ENCODE measurements around the gene WAC.
"Not testable (repeated sequence)": the region's sequence is repeated elsewhere in the genome, so short reads cannot be mapped to it uniquely, and the experiment has no call there.

WAC gene

DNA sequence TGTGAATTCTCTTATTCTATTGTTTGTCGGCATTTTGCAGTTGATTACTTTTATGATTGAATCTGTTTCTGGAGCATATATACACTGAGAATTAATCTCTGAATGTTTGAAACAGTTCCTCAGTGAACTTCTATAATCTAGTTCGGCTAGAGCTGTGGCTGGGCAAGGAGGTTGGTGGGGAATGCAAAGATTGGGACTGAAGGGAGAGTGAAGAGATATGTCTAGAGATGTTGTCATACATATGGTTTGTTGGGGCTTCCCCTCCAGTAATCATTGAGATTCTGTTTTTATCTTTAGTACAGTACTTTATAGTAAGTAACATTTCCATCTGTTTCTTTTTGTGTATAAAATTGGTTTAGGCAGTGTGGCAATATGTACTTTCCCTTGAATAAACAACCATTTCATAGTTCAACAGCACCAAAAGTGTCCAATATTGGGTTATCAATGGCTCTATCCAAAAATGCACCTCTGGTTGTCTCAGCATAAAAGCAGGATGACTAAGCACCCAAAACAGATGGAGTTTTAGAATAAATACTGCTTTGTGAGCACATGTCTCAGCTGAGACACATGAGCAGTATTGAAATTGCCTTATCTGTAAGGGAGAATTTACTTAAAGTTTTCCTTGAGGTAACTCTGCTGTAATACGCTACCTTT is 36.7 kb downstream of the WAC start:
- DNase-seq, result no peak

DNA sequence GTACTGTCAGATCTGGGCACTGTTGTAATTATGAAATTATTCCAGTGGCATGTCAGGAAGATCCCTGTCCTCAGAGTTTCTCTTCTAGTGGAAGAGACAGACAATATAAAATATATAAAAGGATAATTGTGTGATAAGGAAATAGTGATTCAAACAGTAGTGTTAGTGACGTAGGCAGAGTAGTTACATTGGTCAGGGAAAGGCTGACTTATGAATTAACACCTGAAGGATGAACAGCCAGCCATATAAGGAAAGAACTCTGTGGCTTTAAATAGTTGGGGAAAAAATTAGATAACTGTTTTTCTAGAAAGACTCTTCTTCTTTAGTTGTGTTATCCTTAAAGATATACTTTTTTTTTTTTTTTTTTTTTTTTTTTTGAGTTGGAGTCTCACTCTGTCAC is 37.7 kb downstream of the WAC start:
- DNase-seq, result no peak

DNA sequence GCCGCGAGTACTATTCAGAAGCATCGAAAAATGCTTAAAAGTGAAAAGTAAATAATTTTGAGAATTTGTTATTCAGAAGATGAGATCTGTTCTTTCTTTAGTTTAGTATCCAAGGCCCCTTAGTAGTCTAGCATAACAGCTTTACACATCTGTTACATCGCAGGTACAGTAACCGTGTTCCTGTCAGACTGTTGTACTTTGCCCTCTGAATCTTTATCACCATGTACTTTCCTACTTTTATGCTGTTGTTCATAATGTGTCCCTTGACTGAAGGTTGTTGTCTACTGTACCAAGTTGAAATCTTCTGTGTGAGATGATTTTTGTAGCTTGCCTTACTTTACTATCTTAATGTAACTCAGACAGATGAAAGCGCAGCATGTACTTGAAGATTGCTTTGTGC is 38.3 kb downstream of the WAC start:
- DNase-seq, result no peak

DNA sequence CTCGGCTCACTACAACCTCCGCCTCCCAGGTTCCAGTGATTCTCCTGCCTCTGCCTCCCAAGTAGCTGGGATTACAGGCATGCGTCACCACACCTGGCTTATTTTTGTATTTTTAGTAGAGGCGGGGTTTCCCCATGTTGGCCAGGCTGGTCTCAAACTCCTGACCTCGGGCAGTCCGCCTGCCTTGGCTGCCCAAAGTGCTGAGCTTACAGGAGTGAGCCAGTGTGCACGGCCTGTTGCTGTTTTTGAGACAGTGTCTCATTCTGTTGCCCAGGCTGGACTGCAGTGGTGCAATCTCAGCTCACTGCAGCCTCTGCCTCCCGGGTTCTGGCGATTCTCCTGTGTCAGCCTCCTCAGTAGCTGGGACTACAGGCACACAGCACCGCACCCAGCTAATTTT is 41.3 kb downstream of the WAC start:
- not testable (repeated sequence) for DNase-seq

DNA sequence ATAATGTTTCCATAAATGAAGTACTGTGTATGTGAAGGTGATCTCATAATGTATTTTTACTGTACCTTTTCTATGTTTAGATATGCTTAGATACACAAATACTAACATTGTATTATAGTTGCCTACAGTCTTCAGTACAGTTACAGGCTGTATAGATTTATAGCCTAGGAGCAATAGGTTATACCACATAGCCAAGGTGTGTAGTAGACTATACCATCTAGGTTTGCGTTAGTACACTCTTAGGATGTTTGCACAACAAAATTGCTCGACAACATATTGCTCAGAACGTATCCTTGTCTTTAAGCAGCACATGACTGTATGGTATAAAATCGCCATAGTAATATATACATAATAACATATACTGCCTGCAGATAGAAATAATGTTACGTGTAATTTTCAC is 42.9 kb downstream of the WAC start:
- no peak for DNase-seq

GRCh38 chr10:28577506-28577905 is 44.6 kb downstream of the WAC start:
- DNase-seq, result no peak

DNA sequence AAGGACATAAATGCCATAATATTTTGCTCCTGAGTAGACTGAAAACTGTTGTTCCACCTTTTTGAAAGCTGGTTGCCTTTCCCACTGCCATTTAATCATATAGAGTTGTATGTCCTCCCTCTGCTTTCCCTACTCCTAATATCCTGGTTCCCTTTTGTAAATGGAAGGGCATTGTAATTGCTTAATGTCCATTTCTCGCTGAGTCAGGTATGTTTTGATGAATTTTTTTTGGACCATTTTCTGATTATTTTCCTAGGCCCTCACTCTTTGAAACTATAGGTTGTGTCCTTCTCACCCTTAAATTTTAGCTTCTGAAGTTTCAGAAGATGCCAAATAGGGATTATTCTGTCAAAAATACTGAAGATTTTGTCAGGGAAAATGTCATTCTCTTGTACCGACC is 45.5 kb downstream of the WAC start:
- no peak for DNase-seq

- DNase-seq, result no peak
Measured at GRCh38 chr10:28580825-28581224, 47.9 kb downstream of the WAC start.

GRCh38 chr10:28581916-28582315 is 49.0 kb downstream of the WAC start:
- DNase-seq, result peak in 1 of 5 experiments; percentile 25

DNA sequence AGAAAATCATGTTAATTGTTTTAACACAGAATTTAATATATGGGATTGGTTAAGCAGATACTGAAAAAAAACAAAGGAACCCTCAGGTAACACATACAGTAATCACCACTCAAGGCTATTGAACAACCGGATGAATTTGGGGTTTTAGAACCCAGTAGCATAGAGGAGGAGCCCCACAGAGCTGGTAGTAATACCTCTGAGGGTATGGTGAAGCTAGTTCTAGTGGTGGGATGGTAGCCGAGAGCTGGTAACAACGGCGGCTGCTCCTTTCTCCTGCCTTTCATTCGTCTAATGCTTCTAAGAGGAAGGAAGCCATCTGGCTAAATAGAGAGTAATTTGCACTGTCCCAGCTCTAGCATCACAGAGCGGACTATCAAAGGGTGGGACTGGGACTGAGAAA is 52.2 kb downstream of the WAC start:
- DNase-seq, result no peak

DNA sequence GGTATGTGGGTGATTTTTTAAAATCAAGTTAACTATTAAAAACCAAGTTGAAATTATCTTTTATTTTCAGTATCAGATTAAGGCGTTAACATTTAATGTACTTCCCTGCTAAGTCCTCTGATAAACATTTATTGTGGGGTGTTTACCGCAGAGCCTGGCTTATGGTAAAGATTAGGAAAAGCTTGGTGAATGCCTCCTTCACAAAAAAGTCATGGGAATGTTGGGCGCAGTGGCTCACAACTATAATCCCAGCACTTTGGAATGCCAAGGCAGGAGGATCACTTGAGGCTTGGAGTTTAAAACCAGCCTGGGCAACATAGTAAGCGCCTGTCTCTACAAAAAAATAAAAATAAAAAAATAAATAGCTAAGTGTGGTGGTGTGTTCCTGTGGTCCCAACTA is 53.3 kb downstream of the WAC start:
- DNase-seq, result no peak

DNA sequence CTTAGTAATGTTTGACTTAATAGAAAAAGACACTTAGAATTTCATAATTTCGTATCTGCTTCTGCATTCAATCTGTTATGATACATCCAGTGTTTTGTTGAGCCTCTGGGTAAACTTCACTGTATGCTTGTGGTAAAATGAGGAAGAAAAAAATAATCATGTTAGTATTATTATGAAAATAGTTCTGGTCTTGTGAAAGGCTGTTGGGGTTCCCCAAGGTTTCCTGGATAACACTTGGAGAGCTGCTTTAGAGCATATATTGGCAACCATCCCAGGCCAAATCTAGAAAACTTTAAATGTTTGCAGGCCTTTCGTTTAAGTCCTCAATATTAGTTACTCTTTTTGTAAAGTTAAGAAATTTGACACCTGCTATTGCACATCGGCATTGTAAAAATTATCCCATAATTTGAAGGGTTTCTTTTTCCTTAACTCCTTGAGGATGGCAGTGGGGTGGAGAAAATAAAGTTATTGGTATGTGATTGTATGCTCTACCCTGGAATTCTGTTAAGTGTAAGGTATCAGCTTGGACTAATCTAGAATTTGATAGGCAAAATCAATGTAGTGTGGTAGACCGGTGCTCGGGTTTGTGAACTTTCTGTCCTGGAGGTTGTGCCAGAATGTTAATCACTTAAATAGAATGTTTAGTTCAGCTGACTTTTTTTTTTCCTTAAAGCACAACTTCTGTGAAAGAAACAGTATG is 54.5 kb downstream of the WAC start:
- DNase-seq, result no peak

- DNase-seq, result no peak
Measured at GRCh38 chr10:28587970-28588290, 55.0 kb downstream of the WAC start.

- DNase-seq, result peak in 1 of 5 experiments; percentile 23
Measured at GRCh38 chr10:28592953-28593352, 60.0 kb downstream of the WAC start.

- DNase-seq, result no peak
Measured at GRCh38 chr10:28593811-28594210, 60.9 kb downstream of the WAC start.

DNA sequence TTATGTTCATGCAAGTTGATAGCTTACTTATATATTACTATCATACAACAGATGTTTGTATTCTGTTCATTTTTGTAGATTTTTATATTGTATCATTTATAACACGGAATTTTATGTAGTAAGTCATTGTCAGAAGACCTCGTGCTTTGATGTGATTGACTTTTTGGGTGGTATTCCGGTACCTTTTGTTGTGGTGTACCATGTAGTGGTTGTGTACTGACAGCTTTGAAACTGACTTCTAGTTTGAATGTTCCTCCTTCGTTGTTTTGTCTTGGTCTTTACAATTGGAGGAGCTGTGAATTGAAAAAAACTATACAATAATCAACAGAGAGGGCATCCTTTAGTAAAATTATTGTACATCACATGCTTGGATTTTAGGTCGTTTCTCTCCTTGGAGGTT is 61.5 kb downstream of the WAC start:
- DNase-seq, result peak in 2 of 5 experiments; percentile 41 to 44

DNA sequence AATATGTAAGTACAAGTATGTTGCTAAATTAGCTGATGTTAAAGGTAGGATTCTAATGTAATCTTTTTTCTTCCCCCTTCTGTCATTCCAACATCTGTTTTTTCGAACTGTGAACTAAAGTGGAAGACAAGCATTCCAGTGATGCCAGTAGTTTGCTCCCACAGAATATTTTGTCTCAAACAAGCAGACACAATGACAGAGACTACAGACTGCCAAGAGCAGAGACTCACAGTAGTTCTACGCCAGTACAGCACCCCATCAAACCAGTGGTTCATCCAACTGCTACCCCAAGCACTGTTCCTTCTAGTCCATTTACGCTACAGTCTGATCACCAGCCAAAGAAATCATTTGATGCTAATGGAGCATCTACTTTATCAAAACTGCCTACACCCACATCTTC is 62.7 kb downstream of the WAC start:
- no peak for DNase-seq

DNA sequence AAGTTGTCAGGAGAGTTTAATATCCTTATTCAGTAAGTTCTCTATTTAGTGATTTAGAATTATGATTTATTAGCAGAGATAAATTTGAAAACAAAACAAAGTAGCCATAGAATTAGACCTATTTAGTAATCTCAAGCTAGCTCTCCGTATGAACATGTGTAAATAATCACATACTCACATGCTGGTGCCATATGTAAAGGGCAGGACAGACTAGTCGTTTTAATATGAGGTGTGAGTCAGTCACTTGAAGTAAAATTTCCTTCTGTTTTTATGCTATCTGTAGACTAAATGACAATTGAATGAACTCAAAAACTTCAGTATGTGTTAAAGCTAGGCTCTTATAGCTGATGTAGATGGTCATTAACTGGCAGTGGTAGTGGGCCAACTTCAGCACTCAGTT is 67.1 kb downstream of the WAC start:
- no peak for DNase-seq

- no peak for DNase-seq
Measured at GRCh38 chr10:28601012-28601411, 68.1 kb downstream of the WAC start.

DNA sequence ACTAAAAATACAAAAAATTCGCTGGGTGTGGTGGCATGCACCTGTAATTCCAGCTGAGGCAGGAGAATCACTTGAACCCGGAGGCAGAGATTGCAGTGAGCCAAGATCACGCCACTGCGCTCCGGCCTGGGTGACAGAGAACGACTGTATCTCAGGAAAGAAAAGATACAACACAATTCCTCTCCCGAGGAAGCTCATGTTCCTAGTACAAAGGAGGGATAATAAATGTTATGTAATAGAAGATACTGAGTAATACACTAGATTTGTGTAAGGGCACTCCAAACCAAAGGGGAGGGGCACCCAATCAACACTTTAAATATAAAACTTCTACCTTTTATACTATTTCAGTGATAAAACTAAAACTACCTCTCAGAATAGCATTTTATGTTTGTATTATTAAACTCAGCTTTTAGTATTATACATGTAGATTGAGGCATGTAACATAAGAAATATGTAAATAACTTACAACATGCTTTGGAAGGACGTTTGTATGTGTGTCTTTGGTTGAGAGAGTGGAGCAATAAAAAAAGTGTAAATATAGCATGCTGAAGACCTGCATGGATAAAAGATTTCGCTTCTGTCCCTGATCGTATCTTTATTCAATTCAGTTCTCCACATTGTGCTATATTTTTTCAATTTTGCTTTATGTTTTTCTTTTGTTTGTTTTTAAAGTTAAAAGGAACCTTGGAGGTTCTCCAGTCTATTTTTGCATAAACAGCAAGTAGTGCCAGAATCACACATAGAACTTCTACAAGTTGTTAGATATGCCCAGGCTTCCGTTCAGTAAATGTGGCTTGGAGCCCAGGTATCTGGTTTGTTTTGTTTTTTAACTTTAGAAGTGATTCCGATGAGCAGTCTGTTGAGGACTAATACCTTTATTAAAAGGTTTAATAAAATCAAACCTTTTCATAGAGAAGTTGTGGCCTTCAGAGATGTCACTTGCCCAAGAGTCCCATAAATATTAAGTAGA is 71.9 kb downstream of the WAC start:
- DNase-seq, result no peak

GRCh38 chr10:28606568-28606967 is 73.7 kb downstream of the WAC start:
- no peak for DNase-seq

- not testable (repeated sequence) for DNase-seq
Measured at GRCh38 chr10:28609636-28610035, 76.7 kb downstream of the WAC start.

DNA sequence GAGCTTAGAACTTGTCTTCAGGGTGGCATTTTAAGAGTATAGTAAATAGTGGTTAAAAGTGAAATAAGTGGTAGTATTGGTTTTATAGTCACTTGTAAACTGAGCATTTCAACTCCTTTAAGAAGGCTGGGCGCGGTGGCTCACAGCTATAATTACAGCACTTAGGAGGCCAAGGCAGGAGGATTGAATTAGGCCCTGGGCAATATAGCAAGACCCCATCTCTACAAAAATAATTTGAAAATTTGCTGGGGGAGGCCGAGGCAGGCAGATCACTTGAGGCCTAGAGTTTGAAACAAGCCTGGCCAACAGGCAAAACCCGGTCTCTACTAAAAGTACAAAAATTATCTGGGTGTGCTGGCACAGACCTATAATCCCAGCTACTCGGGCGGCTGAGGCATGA is 80.0 kb downstream of the WAC start:
- no peak for DNase-seq

DNA sequence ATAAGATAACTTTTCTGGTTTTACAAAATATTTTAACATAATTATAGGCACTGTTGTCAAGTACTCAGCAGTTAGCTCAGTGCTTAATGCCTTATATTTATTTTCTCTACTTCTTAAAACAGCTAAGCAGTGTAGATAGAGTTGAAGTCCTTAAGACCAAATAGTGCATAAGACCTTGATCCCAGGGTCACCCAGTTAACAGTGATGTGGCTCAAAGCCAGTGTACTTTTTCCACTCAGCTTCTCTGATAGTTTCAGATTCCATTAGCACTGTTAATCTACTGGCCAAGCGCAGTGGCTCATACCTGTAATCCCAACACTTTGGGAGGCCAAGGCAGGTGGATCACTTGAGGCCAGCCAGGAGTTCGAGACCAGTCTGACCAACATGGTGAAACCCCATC is 83.6 kb downstream of the WAC start:
- no peak for DNase-seq
